ENCODE results near the gene LRIT2.

The LRIT2 gene

GRCh38 chr10:84211566-84211965 lies 13.8 kb downstream of the LRIT2 start:
- no peak overlapping the region for H2AFZ ChIP-seq (ENCODE audit: low read length)
- no peaks in the 10 kb centered on the region for H3F3A ChIP-seq (ENCODE audit: low read depth)
- no peaks in the 10 kb centered on the region for H4K20me1 ChIP-seq (ENCODE audit: insufficient read depth, low read length, poor library complexity, severe bottlenecking)
- no peak overlapping the region for H3K4me3 ChIP-seq (ENCODE audit: low read length, poor library complexity, severe bottlenecking)
- H3K9me3 ChIP-seq (ENCODE audit: insufficient read depth, low read depth, low read length), result no peaks in the 10 kb centered on the region
- no peaks in the 10 kb centered on the region for H3K4me1 ChIP-seq (ENCODE audit: insufficient read depth, low read length, poor library complexity, severe bottlenecking)
- no peaks in the 10 kb centered on the region for H3K36me3 ChIP-seq (ENCODE audit: insufficient read depth, low read length)
- H3K9ac ChIP-seq (ENCODE audit: low read depth, low read length, poor library complexity, severe bottlenecking), result no peak overlapping the region
- no peaks in the 10 kb centered on the region for H3K9me2 ChIP-seq (replicated peaks; ENCODE audit: low read depth, low read length)
- H3K27me3 ChIP-seq (ENCODE audit: insufficient read depth, low read length, poor library complexity, severe bottlenecking), result no peaks in the 10 kb centered on the region
- H3K79me2 ChIP-seq (ENCODE audit: insufficient read depth, low read length), result no peaks in the 10 kb centered on the region
- TF ChIP-seq EZH2phosphoT487 (IDR thresholded peaks at IDR 0.05; ENCODE audit: borderline replicate concordance), result no peak
- no peak for TF ChIP-seq CTCF (conservative IDR thresholded peaks at IDR 0.05; ENCODE audit: low read length)
- no peak overlapping the region for H3K4me2 ChIP-seq (ENCODE audit: low read depth, low read length, poor library complexity, severe bottlenecking)

- no peaks in the 10 kb centered on the region for H4K20me1 ChIP-seq (ENCODE audit: insufficient read depth, low read length, poor library complexity, severe bottlenecking)
- H2AFZ ChIP-seq (ENCODE audit: low read length), result no peak overlapping the region
- H3K4me3 ChIP-seq (ENCODE audit: low read length, poor library complexity, severe bottlenecking), result no peak overlapping the region
- TF ChIP-seq EZH2phosphoT487 (IDR thresholded peaks at IDR 0.05; ENCODE audit: borderline replicate concordance) (no peak), CTCF (conservative IDR thresholded peaks at IDR 0.05; ENCODE audit: low read length) (no peak)
- H3K36me3 ChIP-seq (ENCODE audit: insufficient read depth, low read length), result no peaks in the 10 kb centered on the region
- no peak overlapping the region for H3K4me2 ChIP-seq (ENCODE audit: low read depth, low read length, poor library complexity, severe bottlenecking)
- H3K27me3 ChIP-seq (ENCODE audit: insufficient read depth, low read length, poor library complexity, severe bottlenecking), result no peaks in the 10 kb centered on the region
- no peaks in the 10 kb centered on the region for H3K9me3 ChIP-seq (ENCODE audit: insufficient read depth, low read depth, low read length)
- no peaks in the 10 kb centered on the region for H3K4me1 ChIP-seq (ENCODE audit: insufficient read depth, low read length, poor library complexity, severe bottlenecking)
- no peak overlapping the region for H3K9ac ChIP-seq (ENCODE audit: low read depth, low read length, poor library complexity, severe bottlenecking)
- H3K79me2 ChIP-seq (ENCODE audit: insufficient read depth, low read length), result no peaks in the 10 kb centered on the region
- no peaks in the 10 kb centered on the region for H3K9me2 ChIP-seq (replicated peaks; ENCODE audit: low read depth, low read length)
- H3F3A ChIP-seq (ENCODE audit: low read depth), result no peaks in the 10 kb centered on the region
Measured at GRCh38 chr10:84208023-84208422, 17.3 kb downstream of the LRIT2 start.

GRCh38 chr10:84205853-84206525 lies 19.4 kb downstream of the LRIT2 start:
- Histone ChIP-seq H3K9me3 (ENCODE audit: insufficient read depth, low read depth, low read length) (no peaks in the 10 kb centered on the region), H3K9ac (ENCODE audit: low read depth, low read length, poor library complexity, severe bottlenecking) (no peak overlapping the region), H3K4me3 (ENCODE audit: low read length, poor library complexity, severe bottlenecking) (no peak overlapping the region), H3K36me3 (ENCODE audit: insufficient read depth, low read length) (no peaks in the 10 kb centered on the region), H3K4me2 (ENCODE audit: low read depth, low read length, poor library complexity, severe bottlenecking) (no peak overlapping the region), H3K27me3 (ENCODE audit: insufficient read depth, low read length, poor library complexity, severe bottlenecking) (no peaks in the 10 kb centered on the region), H3K9me2 (replicated peaks; ENCODE audit: low read depth, low read length) (no peaks in the 10 kb centered on the region), H3F3A (ENCODE audit: low read depth) (no peaks in the 10 kb centered on the region), H2AFZ (ENCODE audit: low read length) (no peak overlapping the region), H4K20me1 (ENCODE audit: insufficient read depth, low read length, poor library complexity, severe bottlenecking) (no peaks in the 10 kb centered on the region), H3K4me1 (ENCODE audit: insufficient read depth, low read length, poor library complexity, severe bottlenecking) (no peaks in the 10 kb centered on the region), H3K79me2 (ENCODE audit: insufficient read depth, low read length) (no peaks in the 10 kb centered on the region)
- no peak for TF ChIP-seq EZH2phosphoT487 (IDR thresholded peaks at IDR 0.05; ENCODE audit: borderline replicate concordance)
- TF ChIP-seq CTCF (conservative IDR thresholded peaks at IDR 0.05; ENCODE audit: low read length), result no peak; the same call in 1 of the 2 replicates

Data from Loucy (cell line).